ENCODE data around the gene URI1.
A peak's percentile ranks its signal among the peaks of the same experiment; 100 is the strongest.
"Not testable (repeated sequence)": the region's sequence is repeated elsewhere in the genome, so short reads cannot be mapped to it uniquely, and the experiment has no call there.

URI1 gene, protein sequence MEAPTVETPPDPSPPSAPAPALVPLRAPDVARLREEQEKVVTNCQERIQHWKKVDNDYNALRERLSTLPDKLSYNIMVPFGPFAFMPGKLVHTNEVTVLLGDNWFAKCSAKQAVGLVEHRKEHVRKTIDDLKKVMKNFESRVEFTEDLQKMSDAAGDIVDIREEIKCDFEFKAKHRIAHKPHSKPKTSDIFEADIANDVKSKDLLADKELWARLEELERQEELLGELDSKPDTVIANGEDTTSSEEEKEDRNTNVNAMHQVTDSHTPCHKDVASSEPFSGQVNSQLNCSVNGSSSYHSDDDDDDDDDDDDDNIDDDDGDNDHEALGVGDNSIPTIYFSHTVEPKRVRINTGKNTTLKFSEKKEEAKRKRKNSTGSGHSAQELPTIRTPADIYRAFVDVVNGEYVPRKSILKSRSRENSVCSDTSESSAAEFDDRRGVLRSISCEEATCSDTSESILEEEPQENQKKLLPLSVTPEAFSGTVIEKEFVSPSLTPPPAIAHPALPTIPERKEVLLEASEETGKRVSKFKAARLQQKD

DNA sequence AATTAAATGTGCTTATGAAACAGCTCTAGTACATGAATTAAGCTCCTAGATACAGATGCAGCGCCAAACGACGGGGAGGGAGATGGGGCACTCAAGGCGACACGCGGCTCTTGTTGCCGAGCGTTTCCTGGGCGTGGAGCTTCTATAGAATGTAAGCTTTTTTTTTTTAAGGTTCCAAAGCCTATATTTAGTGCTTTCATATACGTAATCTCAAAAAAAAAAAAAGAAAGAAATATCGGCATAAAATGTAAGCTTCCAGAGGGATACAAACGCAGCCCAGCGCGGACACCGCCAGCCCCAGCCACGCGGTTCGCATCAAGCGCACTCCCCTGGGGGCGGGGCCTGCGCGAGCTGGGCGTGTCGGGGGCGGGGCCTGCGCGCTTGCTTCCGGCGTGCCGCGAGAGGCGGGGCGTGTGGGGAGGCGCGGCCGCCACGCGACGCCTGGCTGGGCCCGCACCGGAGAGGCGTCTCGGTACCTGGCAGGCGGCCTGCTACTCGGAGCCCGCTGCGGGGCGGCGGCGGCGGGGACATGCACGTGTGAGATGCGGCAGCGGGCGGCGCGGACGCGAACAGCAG lies at the start of gene URI1:
Gene URI1, plus strand, starts transcription at position 412 of the 576 bp plus-strand sequence. CDS start 309 bp downstream, outside the sequence.
- DNase-seq = peak; percentile 69 to 80

DNA sequence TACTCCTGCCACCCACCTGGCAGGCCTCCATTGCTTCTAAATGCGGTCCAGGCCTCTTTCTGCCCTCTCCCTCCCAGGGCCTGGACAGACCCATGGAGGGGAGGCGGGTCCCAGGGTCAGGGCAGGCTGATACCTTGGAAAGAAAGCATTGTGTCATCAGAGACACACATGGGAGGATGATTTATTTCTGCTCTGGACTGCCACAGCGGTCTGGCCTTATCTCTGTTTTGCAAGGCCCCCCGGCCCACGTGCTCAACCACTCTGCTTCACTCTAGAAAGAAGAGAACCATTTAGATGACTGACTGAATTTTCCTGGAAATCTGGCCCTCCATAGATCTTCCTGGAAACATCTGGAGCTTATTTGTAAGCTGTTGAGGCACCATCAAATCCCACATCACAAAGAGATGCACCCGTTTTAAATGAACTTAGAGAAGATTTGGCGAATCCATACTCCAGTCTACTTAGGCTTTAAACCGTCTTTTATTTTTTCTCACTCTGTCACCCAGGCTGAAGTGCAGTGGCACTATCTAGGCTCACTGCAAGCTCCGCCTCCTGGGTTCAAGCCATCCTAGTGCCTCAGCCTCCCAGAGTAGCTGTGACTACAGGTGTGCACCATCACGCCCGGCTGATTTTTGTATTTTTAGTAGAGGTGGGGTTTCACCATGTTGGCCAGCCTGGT lies 48.3 kb upstream of the URI1 start:
- no peak for DNase-seq

DNA sequence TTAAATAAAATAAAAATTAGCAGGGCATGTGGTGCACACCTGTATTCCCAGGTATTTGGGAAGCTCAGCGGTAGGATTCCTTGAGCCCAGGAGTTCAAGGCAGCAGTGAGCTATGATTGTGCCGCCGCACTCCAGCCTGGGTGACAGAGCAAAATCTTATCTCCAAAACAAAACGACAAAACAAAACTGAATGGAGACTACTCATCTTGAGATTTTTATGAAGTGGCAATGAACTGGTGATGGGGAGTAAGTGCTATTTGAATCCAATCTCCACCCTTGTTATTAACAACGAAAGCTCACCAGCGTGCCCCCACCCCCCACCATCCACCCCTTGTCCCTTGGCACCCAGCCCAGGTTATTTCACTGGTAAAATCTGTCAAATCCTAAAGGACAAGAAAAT lies 45.2 kb upstream of the URI1 start:
- no peak for DNase-seq

DNA sequence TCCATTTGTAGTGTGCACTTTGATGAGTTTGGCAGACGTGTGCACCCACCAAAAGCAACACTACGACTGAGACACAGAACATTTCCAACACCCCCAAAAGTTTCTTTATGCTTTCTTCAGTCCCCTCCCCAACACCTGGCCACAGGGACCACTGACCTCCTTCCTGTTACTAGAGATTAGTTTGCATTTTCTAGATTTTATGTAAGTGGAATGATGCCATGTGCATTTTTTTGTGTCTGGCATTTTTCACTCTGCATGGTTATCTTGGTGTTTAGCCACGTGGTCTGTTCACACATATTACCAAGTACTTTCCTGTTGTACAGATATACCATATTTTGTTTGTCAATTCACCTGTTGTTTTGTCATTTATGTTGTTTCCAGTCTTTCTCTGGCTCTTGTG lies 44.6 kb upstream of the URI1 start:
- DNase-seq = no peak

DNA sequence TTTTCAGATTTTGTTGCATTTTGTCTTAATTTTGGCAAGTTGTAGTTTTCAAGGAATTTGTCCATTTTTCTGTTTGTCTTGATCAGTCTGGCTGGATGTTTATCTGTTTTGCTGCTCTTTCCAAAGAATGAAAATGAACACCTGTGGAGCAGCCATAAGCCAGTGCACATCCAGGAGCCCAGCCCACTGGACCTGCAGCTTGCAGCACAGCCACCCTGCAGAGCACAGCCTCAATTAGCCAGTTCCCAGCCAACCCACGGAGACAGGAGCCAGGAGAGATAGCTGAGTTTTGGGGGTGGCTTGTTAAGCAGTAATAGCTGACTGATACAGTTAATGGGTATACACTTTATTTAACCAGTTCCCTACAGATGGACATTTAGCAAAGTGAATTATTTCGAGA lies 38.0 kb upstream of the URI1 start:
- DNase-seq = no peak

DNA sequence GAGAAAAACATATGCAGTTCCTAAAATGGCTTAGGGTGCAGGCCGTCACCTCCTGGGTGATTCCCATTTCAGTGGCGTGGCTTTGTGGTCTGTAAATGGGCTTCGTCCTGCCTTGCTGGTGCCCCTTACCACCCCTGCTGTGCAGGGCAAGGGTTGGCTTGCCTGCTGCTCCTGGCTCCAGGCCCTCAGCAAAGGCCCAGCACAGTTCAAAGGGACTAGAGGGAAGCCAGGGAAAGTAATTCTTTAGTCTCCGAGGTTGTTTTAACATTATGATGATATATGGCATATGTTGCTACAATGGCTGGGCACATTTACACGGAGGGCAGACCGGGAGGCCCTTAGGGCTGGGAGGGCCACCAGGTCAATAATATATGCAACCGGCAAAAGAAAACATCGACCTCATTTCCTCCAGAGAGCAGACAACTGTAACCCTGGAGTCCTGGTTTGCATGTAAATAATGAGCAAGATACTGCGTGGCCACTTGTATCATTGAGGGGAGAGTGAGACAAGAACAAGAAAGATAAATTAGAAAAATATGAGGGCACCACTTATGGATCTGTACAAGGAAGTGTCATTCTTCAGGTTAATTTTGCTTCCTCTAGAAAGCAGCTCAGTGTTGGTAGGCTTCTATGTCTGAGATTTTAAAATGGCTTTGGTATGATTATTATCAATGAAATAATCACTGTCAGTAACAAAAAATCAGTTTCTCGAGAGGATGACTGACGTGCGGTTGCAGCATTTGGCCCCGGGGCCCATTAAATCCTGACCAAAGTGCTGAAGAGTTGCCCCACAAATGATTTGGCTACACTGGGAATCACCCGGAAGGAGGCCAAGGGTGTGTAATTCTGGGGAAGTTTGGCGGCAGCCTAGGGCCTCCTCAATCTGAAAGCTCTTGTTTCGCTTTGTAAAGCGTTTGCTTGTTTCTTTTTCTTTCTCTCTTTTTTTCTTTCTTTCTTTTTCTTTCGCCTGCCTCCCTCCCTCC lies 32.8 kb upstream of the URI1 start:
- no peak for DNase-seq

DNA sequence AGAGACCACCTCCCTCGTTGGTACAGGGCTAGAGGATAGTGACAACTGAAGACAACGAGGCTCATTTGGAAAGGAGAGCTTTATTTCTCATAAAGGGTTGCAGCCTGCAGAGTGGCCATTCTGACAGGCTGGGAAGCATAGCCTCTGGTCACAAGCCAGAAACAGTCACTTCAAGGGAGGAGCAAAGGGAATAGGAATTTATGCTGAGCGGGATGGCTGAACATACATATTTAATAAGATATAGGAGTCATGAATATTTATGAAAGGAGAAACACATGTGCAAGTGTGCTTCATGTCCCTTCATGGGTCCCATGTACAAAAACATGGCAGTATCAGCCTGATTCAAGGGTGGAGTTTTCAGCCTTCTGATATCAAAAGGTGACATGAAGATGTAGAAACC lies 27.1 kb upstream of the URI1 start:
- no peak for DNase-seq

DNA sequence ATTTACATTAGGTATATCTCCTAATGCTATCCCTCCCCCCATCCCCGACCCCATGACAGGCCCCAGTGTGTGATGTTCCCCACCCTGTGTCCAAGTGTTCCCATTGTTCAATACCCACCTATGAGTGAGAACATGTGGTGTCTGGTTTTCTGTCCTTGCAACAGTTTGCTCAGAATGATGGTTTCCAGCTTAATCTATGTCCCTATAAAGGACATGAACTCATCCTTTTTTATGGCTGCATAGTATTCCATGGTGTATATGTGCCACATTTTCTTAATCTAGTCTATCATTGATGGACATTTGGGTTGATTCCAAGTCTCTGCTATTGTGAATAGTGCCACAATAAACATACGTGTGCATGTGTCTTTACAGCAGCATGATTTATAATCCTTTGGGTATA lies 26.2 kb upstream of the URI1 start:
- not testable (repeated sequence) for DNase-seq

DNA sequence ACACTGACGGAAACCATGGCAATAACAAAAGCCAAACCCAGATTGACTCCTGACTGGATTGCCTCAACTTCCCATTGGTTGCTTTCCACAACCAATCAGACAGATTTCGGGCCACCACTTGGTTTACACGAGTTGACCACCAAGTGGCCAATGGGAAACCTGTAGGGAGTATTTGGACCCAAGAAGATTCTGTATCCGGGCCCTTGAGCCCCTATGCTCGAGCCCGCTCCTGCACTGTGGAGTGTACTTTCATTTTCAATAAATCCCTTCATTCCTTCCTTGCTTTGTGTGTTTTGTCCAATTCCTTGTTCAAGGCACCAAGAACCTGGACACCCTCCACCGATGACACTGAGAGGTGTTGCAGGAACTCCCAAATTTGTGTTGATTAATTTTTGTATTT lies 24.1 kb upstream of the URI1 start:
- no peak for DNase-seq

DNA sequence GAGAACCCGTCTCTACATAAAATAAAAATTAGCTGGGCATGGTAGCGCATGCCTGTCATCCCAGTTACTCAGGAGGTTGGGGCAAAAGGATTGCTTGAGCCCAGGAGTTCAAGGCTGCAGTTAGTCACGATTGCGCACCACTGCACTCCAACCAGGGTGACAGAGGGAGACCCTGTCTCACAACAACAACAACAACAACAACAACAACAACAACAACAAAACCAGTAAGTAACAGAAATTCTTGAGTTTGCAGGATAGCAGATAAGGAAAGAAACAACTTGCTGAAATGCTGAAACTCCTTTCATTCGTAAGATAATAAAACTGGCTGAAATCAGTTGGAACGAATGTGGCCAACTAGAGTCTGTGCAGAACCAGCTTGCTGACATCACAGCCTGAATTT lies 23.1 kb upstream of the URI1 start:
- no peak for DNase-seq

DNA sequence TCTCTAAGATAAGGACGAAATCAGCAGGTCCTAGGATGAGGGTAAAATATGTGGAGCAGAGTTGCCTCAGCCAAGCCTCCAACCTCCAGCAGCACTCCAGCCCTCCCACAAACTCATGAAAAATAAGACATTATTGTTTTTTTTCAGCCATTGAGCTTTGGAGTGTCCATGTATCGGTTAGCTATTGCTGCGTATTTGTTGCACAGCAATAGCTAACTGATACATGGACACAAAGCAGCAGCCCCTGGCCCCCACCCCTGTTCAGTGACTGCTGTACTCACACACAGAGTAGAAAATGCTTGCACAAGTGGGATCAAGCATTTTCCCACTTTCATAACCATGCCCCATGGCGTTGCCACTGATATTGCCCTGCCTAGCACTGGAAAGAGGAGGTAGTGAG lies 19.1 kb upstream of the URI1 start:
- DNase-seq = no peak

DNA sequence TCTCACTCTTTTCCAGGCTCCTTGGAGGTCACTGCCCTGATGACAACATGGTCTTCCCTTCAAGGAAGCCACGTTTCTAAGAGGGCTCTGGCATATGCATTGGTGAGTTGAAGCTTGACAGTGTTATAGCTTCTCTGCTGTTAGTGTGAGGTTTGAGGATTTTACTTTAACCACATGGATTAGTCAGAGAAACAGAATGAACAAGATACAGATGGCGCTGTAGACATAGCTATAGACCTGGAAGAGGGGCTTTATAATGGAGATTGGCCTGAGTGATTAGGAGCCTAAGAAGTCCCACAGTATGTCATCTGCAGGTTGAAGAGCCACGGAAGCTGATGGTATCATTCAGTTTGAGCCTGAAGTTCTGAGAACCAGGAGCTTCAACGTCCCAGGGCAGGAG lies 18.4 kb upstream of the URI1 start:
- DNase-seq = no peak

DNA sequence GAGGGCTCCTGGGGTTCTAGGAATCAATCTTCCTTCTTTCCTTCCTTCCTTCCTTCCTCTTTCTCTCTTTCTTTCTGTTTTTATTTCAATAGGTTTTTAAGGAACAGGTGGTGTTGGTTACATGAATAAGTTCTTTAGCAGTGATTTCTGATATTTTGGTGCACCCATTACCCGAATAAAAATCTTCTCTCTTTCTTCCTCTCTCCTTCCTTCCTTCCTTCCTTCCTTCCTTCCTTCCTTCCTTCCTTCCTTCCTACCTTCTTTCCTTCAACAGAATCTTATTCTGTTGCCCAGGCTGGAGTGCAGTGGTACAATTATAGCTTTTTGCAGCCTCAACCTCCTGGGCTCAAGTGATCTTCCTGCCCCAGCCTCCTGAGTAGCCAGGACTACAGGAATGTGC lies 16.0 kb upstream of the URI1 start:
- no peak for DNase-seq

DNA sequence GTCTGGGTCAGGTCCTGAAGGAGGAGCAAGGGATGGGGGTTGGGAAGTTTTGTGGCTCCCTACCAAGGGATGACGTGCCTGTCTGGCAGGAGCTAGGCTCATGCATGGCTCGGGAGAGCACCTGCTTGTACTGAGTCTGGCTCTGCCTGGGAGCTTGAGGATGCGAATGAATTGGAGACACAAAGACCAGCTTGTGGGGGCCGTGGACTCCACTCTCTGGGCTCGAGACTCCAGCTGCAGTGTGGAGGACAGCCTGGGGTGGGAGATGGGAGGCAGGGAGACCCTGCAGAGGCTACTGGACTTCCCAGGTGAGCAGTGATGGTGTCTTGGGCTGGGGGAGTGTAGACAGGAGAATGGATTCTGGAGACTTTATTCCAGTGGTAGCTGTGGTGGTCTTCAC lies 15.2 kb upstream of the URI1 start:
- no peak for DNase-seq

DNA sequence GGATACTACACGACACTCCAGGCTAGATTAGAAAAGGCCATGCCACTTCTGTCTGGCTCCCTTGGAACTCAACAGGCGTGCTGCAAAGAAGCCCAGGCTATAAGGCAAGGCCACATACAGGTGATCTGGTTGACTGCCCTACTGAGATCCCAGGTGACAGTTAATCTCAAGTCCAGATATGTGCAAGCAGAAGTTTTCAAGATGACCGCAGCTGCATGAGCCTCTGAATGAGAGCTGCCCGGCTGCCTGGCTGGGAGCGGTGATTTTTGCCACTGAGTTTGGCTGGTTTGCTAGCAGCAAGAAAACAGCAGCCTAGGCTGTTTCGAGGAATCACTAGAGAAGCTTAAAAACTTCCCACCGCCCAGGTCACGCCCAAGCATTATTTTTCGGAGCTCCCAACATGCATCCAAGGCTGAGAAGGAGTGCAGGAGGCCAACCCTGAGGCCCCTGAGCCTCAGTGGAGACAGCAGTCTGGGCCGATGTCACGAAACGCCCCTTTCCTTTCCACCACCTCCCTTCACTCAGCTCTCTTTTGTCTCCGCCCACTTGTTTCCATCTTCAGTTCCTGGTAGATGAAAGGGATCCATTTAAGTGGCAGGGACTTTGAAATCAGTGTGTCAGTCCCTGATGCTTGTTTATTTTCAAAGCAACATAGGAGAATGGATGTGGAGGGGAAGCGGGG lies 14.0 kb upstream of the URI1 start:
- DNase-seq = no peak

DNA sequence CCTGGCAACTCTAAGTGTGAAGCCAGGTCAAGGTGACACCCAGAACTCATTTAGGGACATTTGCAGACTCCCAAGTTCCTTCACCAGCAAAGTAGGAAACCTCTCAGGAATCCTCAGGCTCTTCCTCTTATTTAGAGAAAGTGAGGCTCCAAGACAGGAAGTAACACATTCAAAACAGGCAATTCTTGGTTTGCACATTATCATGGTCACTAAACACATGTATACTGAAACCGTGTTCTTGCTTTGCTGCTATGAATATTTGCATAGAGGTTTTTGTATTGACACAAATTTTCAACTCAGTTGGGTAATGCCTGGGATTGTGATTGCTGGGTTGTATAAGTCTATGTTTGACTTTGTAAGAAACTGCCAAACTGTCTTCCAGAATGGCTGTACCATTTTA lies 13.2 kb upstream of the URI1 start:
- DNase-seq = no peak

DNA sequence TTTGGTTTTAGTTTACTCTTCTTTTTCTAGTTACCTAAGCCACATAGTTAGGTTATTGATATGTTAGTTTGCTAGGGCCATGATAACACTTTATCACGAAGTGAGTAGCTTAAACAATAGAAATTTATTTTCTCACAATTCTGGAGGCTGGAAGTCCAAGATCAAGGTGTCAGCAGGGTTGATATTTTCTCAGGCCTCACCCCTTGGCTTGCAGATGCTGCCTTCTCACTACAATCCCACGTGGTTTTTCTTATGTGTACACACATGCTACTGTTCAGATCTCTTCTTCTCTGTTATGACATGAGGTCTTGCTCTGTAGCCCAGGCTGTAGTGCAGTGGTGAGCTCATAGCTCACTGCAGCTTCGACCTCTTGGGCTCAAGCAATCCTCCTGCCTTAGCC lies 7.8 kb upstream of the URI1 start:
- DNase-seq = no peak

DNA sequence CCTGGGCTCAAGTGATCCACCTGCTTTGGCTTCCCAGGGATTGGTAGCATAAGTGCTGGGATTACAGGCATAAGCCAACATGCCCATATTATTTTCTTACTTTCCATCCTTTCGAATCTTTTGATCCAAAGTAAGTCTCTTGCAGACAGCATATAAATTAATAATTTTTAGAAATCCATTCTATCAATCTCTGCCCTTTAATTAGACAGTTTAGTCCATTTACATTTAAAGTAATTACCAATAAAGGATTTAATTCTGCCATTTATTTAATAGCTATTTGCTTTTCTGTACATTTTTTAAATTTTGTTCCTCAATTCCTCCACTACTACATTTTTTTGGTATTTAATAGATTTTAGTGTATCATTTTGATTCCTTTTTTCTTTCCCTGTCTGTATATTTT lies 7.3 kb upstream of the URI1 start:
- no peak for DNase-seq

DNA sequence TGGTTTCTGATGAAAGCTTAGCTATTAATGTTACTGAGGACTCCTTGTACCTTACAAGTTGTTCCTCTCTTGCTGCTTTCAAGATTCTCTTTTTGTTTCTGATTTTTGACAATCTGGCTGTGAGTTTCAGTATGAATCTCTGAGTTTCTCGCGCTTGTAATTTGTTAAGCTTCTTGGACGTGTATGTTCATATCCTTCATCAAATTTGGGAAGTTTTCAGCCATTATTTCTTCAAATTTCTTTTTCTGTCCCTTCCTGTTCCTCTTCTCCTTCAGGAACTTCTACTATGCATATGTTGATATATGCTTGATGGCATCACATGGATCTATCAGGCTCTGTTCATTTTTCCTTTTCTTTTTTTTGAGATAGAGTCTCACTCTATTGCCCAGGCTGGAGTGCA lies 5.6 kb upstream of the URI1 start:
- DNase-seq = no peak

DNA sequence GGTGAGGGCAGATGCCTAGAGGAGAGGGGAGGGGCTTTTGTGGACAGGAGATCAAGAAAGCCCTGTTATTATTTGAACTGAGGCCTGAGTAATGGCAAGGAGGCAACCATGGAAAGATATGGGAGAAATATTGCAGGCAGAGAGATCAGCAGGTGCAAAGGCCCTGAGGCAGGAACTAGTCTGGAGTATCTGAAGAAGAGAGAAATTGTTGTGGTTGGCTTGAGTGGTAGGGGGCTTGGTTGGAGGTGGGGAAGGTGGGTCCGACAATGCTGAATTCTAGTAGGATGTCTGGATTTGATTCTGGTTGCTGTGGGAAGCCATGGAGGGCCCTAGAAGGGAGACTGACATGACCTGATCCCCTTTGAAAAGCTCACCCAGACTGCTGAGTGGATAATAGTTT lies 2.4 kb upstream of the URI1 start:
- no peak for DNase-seq

DNA sequence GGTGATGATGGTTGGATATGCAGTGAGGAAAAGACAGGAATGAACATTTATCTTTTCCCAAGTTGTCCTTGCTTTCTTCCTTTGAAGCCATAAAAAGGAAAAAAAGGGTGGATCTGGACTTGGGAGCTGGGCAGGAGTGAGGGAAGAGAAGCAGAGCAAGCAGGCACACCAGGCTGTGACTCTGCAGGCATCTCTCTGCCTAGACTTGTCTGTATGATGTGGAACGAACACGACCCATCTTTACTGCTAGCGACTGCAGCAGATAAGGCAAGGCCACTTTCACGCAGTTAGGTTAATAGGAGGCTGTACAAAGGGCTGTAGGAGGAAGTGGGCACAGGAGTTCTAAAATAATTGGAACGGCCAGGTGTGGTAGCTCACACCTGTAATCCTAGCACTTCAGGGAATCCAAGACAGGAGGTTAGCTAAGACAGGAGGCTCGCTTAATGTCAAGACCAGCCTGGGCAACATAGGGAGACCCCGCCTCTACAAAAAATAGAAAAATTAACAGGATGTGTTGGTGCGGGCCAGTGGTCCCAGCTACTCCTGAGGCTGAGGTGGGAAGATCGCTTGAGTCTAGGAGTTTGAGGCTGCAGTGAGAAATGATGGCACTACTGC lies 961 bp upstream of the URI1 start:
- no peak for DNase-seq

Data from SHP77 (cell line).